GM19193 (cell line): ENCODE measurements around the gene MGRN1.

Experiments used
- POLR2A ChIP-seq: IDR thresholded peaks from 4 replicates; pipeline ENCODE4 v1.6.1; 2011; ENCODE audit not compliant: insufficient read depth, insufficient read length; ENCODE audit errors: extremely low read depth

MGRN1 gene

GRCh38 chr16:4690946-4691665, 66.5 kb downstream of the MGRN1 start:
- no peak for TF ChIP-seq POLR2A

GRCh38 chr16:4691666-4692412, 67.2 kb downstream of the MGRN1 start:
- no peak for TF ChIP-seq POLR2A

- TF ChIP-seq POLR2A: no peak
Measured at GRCh38 chr16:4692460-4693295, 68.1 kb downstream of the MGRN1 start.

- peak; percentile 86 for TF ChIP-seq POLR2A
Measured at GRCh38 chr16:4693296-4693955, 68.8 kb downstream of the MGRN1 start, which contains the start of gene NUDT16L1. TSS of gene NUDT16L1 (plus strand) at chr16:4693562. CDS start at chr16:4693727, 165 bp downstream.

- TF ChIP-seq POLR2A: no peak
Measured at GRCh38 chr16:4693956-4694641, 69.5 kb downstream of the MGRN1 start.

DNA sequence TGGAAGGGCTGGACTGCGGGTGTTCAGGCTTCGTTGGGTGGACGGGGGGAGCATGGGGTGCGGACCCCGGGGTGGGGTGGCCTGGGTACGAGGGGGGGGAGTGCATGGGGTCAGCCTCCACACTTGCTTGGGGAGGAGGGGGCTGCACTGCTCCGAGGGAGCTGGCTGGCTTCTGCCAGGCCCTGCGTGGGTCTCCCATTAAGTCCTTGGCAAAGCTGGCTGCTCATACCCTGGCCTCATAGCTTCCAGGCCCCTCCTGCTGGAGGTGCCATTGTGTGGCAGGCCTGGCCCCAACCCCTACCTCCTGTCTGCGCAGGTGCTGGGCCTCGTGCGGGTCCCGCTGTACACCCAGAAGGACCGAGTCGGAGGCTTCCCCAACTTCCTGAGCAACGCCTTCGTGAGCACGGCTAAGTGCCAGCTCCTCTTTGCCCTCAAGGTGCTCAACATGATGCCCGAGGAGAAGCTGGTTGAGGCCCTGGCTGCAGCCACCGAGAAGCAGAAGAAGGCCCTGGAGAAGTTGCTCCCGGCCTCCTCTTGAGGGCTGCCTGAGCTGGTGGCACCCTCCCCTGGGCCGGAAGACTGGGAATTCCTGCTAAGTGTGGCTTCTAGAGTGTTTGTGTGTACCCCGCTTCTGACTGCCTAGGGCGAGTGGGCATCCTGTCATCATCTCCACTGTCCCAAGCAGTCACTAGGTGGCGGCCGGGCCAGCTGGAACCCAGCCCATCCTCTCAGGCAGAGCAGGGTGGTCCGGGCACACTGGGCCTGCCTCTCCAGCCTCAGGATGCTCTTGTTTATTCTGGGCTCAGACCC, 70.2 kb downstream of the MGRN1 start:
- TF ChIP-seq POLR2A: no peak

- no peak for TF ChIP-seq POLR2A
Measured at GRCh38 chr16:4695473-4696171, 71.0 kb downstream of the MGRN1 start.

DNA sequence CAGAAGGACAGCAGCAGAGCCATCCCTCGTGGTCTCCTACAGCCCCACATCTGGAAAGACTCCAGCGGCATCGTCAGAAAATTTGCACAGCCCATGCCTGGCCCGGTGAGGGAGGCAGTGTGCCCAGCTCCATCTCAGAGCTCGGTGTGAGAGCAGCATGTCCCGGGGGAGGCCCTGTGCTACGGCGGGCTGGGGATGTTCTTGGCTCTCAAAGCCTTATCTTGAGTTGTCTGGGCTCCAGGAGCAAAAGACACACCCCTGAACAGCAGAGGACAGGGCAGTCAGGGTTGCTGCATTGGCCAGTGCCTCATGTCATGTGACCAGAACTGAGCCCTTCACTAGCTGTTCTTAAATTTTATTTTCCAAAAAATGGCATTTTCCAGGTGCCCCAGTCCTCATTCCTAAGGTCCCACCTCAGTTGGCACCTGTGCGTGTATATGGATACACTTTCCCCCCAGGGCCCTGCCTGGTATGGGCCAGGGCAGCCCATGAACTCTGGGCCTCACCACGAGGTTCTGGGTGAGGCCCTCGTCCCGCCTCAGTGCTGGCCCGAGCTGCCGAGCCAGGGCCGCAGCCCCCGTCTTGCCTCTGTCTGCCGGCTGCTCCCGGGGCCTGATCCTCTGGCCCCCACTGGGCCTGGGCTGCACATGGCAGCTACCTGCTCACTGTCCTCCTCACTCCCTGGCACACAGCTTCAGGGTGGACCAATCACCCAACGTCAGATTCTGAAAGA, 71.7 kb downstream of the MGRN1 start:
- TF ChIP-seq POLR2A: no peak

GRCh38 chr16:4696905-4697847, 72.5 kb downstream of the MGRN1 start:
- TF ChIP-seq POLR2A: no peak

DNA sequence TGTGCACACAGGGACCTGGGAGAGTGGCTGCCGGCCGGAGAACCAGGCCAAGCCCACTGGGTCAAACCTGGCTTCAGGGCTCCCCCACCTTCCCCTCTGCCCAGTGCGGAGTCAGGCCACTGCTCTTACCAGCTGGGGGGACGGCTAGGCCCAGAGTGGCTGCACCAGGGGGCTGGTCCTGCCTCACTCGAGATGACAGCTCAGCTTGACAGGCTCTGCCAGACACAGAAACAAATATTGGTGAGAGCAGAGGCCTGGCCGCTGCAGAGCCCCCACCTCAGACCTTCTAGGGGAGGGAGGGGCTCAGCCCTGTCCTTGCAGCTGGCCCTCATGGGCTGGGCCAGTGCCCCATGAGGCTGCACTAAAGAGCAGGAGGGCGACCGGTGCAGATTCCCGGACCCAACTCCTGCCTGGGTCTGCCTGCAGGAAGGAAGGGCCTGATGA, 73.2 kb downstream of the MGRN1 start:
- no peak for TF ChIP-seq POLR2A

GRCh38 chr16:4698321-4699045, 73.9 kb downstream of the MGRN1 start:
- TF ChIP-seq POLR2A: no peak

- TF ChIP-seq POLR2A: no peak
Measured at GRCh38 chr16:4699046-4699556, 74.5 kb downstream of the MGRN1 start.
